Stomach (tissue), 9 donors: ENCODE results near the gene PRAMEF1. TPM values are rescaled to one million over a fixed set of nuclear protein-coding genes. Genes with fewer than 3 reads are reported as not detected.
"Not testable (repeated sequence)": the region's sequence is repeated elsewhere in the genome, so short reads cannot be mapped to it uniquely, and the experiment has no call there.

Experiments
- DNase-seq, 2 donors: peaks; one replicate each; pipeline versions ENCODE4 v3.0.0 to v3.0.0-alpha.2; 2013 to 2019
- H3K27ac ChIP-seq, 5 donors: fragments of 200-600 bp in 4 of 5; sonication (generic) in 4 of 5; one replicate each; pipeline ENCODE4 v1.5.1; 2013 to 2019; ENCODE audit warnings: mild to moderate bottlenecking in 1 of 5, moderate library complexity in 1 of 5
- H3K27me3 ChIP-seq, 3 donors: fragments of 200-600 bp; sonication (generic); one replicate each; pipeline ENCODE4 v1.5.1; 2017 to 2019; ENCODE audit warnings: mixed run types in 1 of 3
- H3K36me3 ChIP-seq, 4 donors: fragments of 200-600 bp; sonication (generic); 1 replicate in 3 of 4; 2 replicates in 1 of 4; pipeline ENCODE4 v1.5.1; 2016 to 2019
- H3K4me1 ChIP-seq, 4 donors: fragments of 200-600 bp; sonication (generic); one replicate each; pipeline ENCODE4 v1.5.1; 2016 to 2019
- H3K4me3 ChIP-seq, 4 donors: fragments of 200-600 bp; sonication (generic) in 3 of 4; one replicate each; pipeline ENCODE4 v1.5.1; 2016 to 2019; ENCODE audit warnings: mild to moderate bottlenecking in 1 of 4
- H3K9me3 ChIP-seq, 4 donors: fragments of 200-600 bp; sonication (generic); one replicate each; pipeline ENCODE4 v1.5.1; 2016 to 2019
- CTCF ChIP-seq, 7 experiments: fragments of 450-650 bp in 4 of 7; fragments of 200-600 bp in 3 of 7; sonication (generic) in 3 of 7; IDR thresholded peaks; one replicate each; pipeline ENCODE4 v1.5.1; 2016 to 2019; ENCODE audit warnings: antibody characterized with exemption in 7 of 7, control low read depth in 2 of 7, mild to moderate bottlenecking in 1 of 7
- EP300 ChIP-seq: sonication (generic); formaldehyde crosslinking; IDR thresholded peaks from one replicate; pipeline ENCODE4 v1.6.1; 2017; ENCODE audit warnings: antibody characterized with exemption
- POLR2A ChIP-seq, 4 donors: fragments of 450-650 bp; IDR thresholded peaks; one replicate each; pipeline ENCODE4 v1.6.1; 2016; ENCODE audit warnings: antibody characterized with exemption in 4 of 4, control low read depth in 2 of 4, mild to moderate bottlenecking in 1 of 4, moderate library complexity in 1 of 4
- POLR2AphosphoS5 ChIP-seq, 3 donors: sonication (generic); formaldehyde crosslinking; IDR thresholded peaks; one replicate each; pipeline ENCODE4 v1.6.1; 2016; ENCODE audit warnings: antibody characterized with exemption in 3 of 3
- WGBS, 5 donors: extraction: QIAGEN DNeasy Blood & Tissue Kit in 3 of 5; methylation state at CpG; one replicate each; pipeline versions ENCODE4 v1.1.5 to v1.1.7; 2013 to 2018; 5-methylcytosine and 5-hydroxymethylcytosine counted together
- intact Hi-C: fragments of 100-400 bp; cut with DNase I; formaldehyde crosslinking; loops from one replicate; pipeline ENCODE4 v1.15.1; 2023; ENCODE audit warnings: low total_unique reads
- polyA plus RNA-seq, 3 donors: library from polyadenylated mRNA; stranded (reverse); fragments of 200-250 nt; gene quantifications; one replicate each; pipeline ENCODE4 v1.2.3, GENCODE V29; 2013
- total RNA-seq, 5 donors: library from RNA; depleted of rRNA; stranded (reverse); fragments of >200 nt; gene quantifications; one replicate each; pipeline versions ENCODE4 v1.1.0 to v1.2.3, GENCODE V29; 2014 to 2016
- donor health status: healthy with polysubstance abuse.
- donor health status: Bipolar disorder and iron deficiency.
- donor health status: healthy.

The PRAMEF1 gene
- total and polyA plus RNA-seq, 8 donors, result not detected

GRCh38 chr1:12774801-12775345 lies 16.3 kb upstream of the PRAMEF1 start:
- Histone ChIP-seq H3K4me1 (no peaks in the 10 kb centered on the region), H3K27ac (no peak overlapping the region), H3K27me3 (peaks cover 0 to 17% (median 3%) of the 10 kb centered on the region in 3 donors), H3K36me3 (no peaks in the 10 kb centered on the region), H3K9me3 (no peaks in the 10 kb centered on the region), H3K4me3 (no peak overlapping the region)
- intact Hi-C loops, result no loop called here
- 69 to 86% (median 78%) methylated on average over 3 to 5 of the region's 5 CpGs for WGBS, 5 donors
- TF ChIP-seq EP300 (no peak), POLR2A (IDR thresholded peaks at IDR 0.05) (no peak), POLR2AphosphoS5 (IDR thresholded peaks at IDR 0.05) (no peak), CTCF (IDR thresholded peaks at IDR 0.05) (no peak)
- DNase-seq, result no peak

- H3K4me1 ChIP-seq, result no peaks in the 10 kb centered on the region
- DNase-seq, result no peak
- H3K9me3 ChIP-seq, result no peaks in the 10 kb centered on the region
- intact Hi-C loops, result no loop called here
- H3K36me3 ChIP-seq, result no peaks in the 10 kb centered on the region
- H3K4me3 ChIP-seq, result no peak overlapping the region
- no peak for TF ChIP-seq CTCF (IDR thresholded peaks at IDR 0.05)
- TF ChIP-seq POLR2AphosphoS5 (IDR thresholded peaks at IDR 0.05), result no peak
- no peak for TF ChIP-seq POLR2A (IDR thresholded peaks at IDR 0.05)
- no peak for TF ChIP-seq EP300
- H3K27ac ChIP-seq, result no peak overlapping the region
- H3K27me3 ChIP-seq, result peaks cover 0 to 11% (median 0%) of the 10 kb centered on the region in 3 donors
- 69 to 80% (median 77%) methylated on average over 8 of the region's 8 CpGs for WGBS, 5 donors
These were observed 15.8 kb upstream of the PRAMEF1 start for GRCh38 chr1:12775443-12775842.

GRCh38 chr1:12776801-12777557 lies 14.2 kb upstream of the PRAMEF1 start:
- Histone ChIP-seq H3K36me3 (no peaks in the 10 kb centered on the region), H3K4me1 (no peaks in the 10 kb centered on the region), H3K27ac (no peak overlapping the region), H3K9me3 (no peaks in the 10 kb centered on the region), H3K4me3 (no peak overlapping the region), H3K27me3 (no peaks in the 10 kb centered on the region)
- TF ChIP-seq POLR2AphosphoS5 (IDR thresholded peaks at IDR 0.05) (no peak), POLR2A (IDR thresholded peaks at IDR 0.05) (no peak), EP300 (no peak), CTCF (IDR thresholded peaks at IDR 0.05) (no peak)
- 85 to 92% (median 89%) methylated on average over 14 to 15 of the region's 15 CpGs for WGBS, 5 donors
- no peak for DNase-seq
- intact Hi-C loops, result no loop called here

GRCh38 chr1:12778061-12778460 lies 13.1 kb upstream of the PRAMEF1 start:
- peaks cover 0 to under 1% (median under 1%) of the 10 kb centered on the region in 4 donors for H3K9me3 ChIP-seq
- H3K4me3 ChIP-seq, result no peak overlapping the region
- H3K36me3 ChIP-seq, result no peaks in the 10 kb centered on the region
- H3K27me3 ChIP-seq, result no peaks in the 10 kb centered on the region
- H3K27ac ChIP-seq, result no peak overlapping the region
- no peak for DNase-seq
- intact Hi-C loops, result no loop called here
- TF ChIP-seq EP300, result no peak
- 75 to 85% (median 79%) methylated on average over 3 to 4 of the region's 4 CpGs for WGBS, 5 donors
- no peaks in the 10 kb centered on the region for H3K4me1 ChIP-seq

- Histone ChIP-seq H3K27me3 (no peaks in the 10 kb centered on the region), H3K4me1 (no peaks in the 10 kb centered on the region), H3K36me3 (no peaks in the 10 kb centered on the region), H3K27ac (no peak overlapping the region), H3K4me3 (no peak overlapping the region), H3K9me3 (peaks cover 0 to 9% (median 8%) of the 10 kb centered on the region in 4 donors)
- DNase-seq, result no peak
- 67 to 83% (median 77%) methylated on average over 6 of the region's 6 CpGs for WGBS, 5 donors
- TF ChIP-seq EP300, result no peak
- no peak for TF ChIP-seq POLR2AphosphoS5 (IDR thresholded peaks at IDR 0.05)
- TF ChIP-seq CTCF (IDR thresholded peaks at IDR 0.05), result no peak
- TF ChIP-seq POLR2A (IDR thresholded peaks at IDR 0.05), result no peak
- intact Hi-C loops, result no loop called here
These were observed 12.3 kb upstream of the PRAMEF1 start for GRCh38 chr1:12778907-12779306.

- H3K4me3 ChIP-seq, H3K4me1 ChIP-seq, H3K27ac ChIP-seq, DNase-seq, H3K36me3 ChIP-seq, intact Hi-C loops, H3K27me3 ChIP-seq: not testable (repeated sequence)
- peaks cover 6 to 35% (median 34%) of the 10 kb centered on the region in 4 donors for H3K9me3 ChIP-seq
- 75 to 86% (median 81%) methylated on average over 4 to 5 of the region's 5 CpGs for WGBS, 5 donors
These were observed 9.7 kb upstream of the PRAMEF1 start for GRCh38 chr1:12781488-12781887.

GRCh38 chr1:12783783-12784182 lies 7.4 kb upstream of the PRAMEF1 start:
- peaks cover 6 to 47% (median 38%) of the 10 kb centered on the region in 4 donors for H3K9me3 ChIP-seq
- DNase-seq, H3K4me3 ChIP-seq, H3K4me1 ChIP-seq, H3K36me3 ChIP-seq, intact Hi-C loops, H3K27me3 ChIP-seq, H3K27ac ChIP-seq: not testable (repeated sequence)
- 34 to 61% (median 46%) methylated on average over 4 to 6 of the region's 7 CpGs for WGBS, 5 donors
